Thoracic aorta (tissue), 2 donors: Measurements from ENCODE around the gene CREB5. TPM values are rescaled to one million over a fixed set of nuclear protein-coding genes. Genes with fewer than 3 reads are reported as not detected.
A peak's percentile ranks its signal among the peaks of the same experiment; 100 is the strongest.

Source experiments
- ATAC-seq: fragments of 150-250 bp; one replicate; pipeline ENCODE4 v1.8.0; 2017; ENCODE audit warnings: low read depth; ENCODE audit not compliant: insufficient number of reproducible peaks, low FRiP score
- DNase-seq: peaks from one replicate; pipeline ENCODE4 v3.0.0-alpha.2; 2020; ENCODE audit warnings: low spot score
- H3K27ac ChIP-seq, 2 donors: fragments of 200-600 bp; sonication (generic); 1 replicate in 1 of 2; 2 replicates in 1 of 2; pipeline ENCODE4 v1.5.1; 2016; ENCODE audit warnings: mild to moderate bottlenecking in 2 of 2, moderate library complexity in 2 of 2
- H3K27me3 ChIP-seq: fragments of 200-600 bp; sonication (generic); replicated peaks from 2 replicates; pipeline ENCODE4 v1.6.0; 2016; ENCODE audit warnings: mild to moderate bottlenecking; ENCODE audit not compliant: insufficient read depth
- H3K36me3 ChIP-seq: fragments of 200-600 bp; sonication (generic); one replicate; pipeline ENCODE4 v1.5.1; 2016
- H3K4me1 ChIP-seq, 2 donors: fragments of 200-600 bp; sonication (generic); 1 replicate in 1 of 2; 2 replicates in 1 of 2; pipeline versions ENCODE4 v1.5.1 to v1.6.0; 2016; ENCODE audit warnings: low read depth in 2 of 2, mild to moderate bottlenecking in 1 of 2; ENCODE audit not compliant: control insufficient read depth in 1 of 2
- H3K4me3 ChIP-seq: fragments of 200-600 bp; sonication (generic); 2 replicates; pipeline ENCODE4 v1.5.1; 2016; ENCODE audit warnings: mild to moderate bottlenecking
- H3K9me3 ChIP-seq: fragments of 200-600 bp; sonication (generic); 2 replicates; pipeline ENCODE4 v1.5.1; 2016
- total RNA-seq, 2 donors: library from RNA; depleted of rRNA; stranded (reverse); fragments of >200 nt; gene quantifications; one replicate each; pipeline versions ENCODE4 v1.1.0 to v1.2.3, GENCODE V29; 2016
- TF ChIP-seq, protein P1 (sequence below): fragments of 200-600 bp; sonication (generic); IDR thresholded peaks from one replicate; pipeline ENCODE4 v1.5.1; 2019; ENCODE audit warnings: antibody characterized with exemption

Gene CREB5
- total RNA-seq, 2 donors from 2014 or later: 44.4 to 49.1 TPM

DNA sequence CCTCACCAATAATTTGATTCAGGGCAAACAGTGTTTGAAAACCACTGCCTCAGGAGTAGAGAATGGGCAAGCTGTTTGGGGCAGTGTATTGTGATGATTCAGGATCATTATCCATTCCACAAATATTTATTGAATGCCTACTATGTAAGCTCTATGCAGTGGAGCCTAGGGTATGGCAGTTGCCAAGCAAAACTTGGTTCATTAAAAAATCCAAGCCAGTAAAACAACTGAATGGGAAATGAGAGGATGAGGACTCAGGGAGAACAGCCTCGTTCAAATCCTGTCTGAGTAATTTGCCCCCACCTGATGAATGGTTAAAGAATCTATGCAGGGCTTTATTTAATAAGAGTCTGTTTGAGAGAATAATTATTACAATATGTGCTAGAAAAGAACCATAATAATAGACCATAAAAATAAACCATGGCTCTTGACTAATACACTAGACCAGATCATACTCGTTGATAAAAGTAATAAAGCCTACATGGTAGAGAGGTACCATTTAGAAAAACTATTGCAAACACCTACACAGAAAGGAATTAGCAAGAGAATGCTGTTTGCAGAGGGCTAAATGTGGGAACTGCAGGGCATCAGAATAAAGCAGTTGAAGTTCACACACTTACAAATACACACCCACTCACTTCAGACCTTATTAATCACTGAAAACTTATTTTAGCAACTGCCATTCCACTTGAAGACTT lies 71.7 kb downstream of the CREB5 start:
- TF ChIP-seq, protein P1, sequence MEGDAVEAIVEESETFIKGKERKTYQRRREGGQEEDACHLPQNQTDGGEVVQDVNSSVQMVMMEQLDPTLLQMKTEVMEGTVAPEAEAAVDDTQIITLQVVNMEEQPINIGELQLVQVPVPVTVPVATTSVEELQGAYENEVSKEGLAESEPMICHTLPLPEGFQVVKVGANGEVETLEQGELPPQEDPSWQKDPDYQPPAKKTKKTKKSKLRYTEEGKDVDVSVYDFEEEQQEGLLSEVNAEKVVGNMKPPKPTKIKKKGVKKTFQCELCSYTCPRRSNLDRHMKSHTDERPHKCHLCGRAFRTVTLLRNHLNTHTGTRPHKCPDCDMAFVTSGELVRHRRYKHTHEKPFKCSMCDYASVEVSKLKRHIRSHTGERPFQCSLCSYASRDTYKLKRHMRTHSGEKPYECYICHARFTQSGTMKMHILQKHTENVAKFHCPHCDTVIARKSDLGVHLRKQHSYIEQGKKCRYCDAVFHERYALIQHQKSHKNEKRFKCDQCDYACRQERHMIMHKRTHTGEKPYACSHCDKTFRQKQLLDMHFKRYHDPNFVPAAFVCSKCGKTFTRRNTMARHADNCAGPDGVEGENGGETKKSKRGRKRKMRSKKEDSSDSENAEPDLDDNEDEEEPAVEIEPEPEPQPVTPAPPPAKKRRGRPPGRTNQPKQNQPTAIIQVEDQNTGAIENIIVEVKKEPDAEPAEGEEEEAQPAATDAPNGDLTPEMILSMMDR: no peak
- Histone ChIP-seq H3K27ac (no peak overlapping the region), H3K9me3 (no peaks in the 10 kb centered on the region), H3K4me1 (peaks cover 0 to 26% of the 10 kb centered on the region in 2 donors), H3K36me3 (no peaks in the 10 kb centered on the region), H3K27me3 (no peaks in the 10 kb centered on the region), H3K4me3 (no peak overlapping the region)
- ATAC-seq: no peak
- no peak for DNase-seq

DNA sequence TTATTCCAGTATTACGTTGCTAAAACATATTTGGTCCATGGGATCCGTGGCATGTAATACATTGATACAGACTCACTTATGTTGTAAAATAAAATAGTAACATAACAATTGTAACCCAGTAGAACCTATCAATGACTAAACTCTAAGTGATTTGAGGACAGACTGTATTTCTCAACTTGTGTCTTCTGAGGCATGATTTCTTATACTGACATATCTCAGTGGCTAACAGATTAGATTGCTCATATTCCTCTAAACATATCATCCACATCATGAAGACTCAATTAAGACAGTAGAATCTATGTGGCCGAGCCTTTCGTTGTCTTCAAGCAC lies 72.3 kb downstream of the CREB5 start:
- H3K9me3 ChIP-seq: no peaks in the 10 kb centered on the region
- no peaks in the 10 kb centered on the region for H3K27me3 ChIP-seq
- ATAC-seq (no peak), DNase-seq (no peak)
- H3K4me1 ChIP-seq: peaks cover 0 to 21% of the 10 kb centered on the region in 2 donors
- H3K27ac ChIP-seq: no peak overlapping the region
- TF ChIP-seq, protein P1: no peak
- H3K4me3 ChIP-seq: no peak overlapping the region
- H3K36me3 ChIP-seq: no peaks in the 10 kb centered on the region

DNA sequence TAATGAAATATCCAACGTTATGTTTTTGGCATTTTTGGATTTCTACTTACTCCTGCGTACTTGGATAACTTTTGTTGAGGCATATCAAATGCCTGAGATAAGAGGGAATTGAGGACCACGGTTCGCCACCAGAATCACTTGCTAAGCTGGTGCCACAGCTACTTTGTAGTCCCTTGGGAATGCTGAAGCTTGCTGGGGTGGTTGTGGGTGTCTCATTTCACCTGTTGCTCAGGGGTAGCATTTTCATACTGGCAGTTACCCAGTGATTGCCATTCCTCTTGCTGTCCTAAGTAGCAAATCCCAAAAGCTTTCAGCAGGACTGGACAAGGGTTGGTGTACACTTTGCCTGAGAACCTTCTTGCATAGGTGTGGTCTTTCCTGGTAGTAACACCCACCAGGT lies 75.2 kb downstream of the CREB5 start:
- no peak for ATAC-seq
- Histone ChIP-seq H3K4me3 (no peak overlapping the region), H3K4me1 (peaks cover 0 to 12% of the 10 kb centered on the region in 2 donors), H3K27me3 (no peaks in the 10 kb centered on the region), H3K9me3 (no peaks in the 10 kb centered on the region), H3K36me3 (no peaks in the 10 kb centered on the region), H3K27ac (no peak overlapping the region)
- DNase-seq: no peak
- TF ChIP-seq, protein P1: no peak

DNA sequence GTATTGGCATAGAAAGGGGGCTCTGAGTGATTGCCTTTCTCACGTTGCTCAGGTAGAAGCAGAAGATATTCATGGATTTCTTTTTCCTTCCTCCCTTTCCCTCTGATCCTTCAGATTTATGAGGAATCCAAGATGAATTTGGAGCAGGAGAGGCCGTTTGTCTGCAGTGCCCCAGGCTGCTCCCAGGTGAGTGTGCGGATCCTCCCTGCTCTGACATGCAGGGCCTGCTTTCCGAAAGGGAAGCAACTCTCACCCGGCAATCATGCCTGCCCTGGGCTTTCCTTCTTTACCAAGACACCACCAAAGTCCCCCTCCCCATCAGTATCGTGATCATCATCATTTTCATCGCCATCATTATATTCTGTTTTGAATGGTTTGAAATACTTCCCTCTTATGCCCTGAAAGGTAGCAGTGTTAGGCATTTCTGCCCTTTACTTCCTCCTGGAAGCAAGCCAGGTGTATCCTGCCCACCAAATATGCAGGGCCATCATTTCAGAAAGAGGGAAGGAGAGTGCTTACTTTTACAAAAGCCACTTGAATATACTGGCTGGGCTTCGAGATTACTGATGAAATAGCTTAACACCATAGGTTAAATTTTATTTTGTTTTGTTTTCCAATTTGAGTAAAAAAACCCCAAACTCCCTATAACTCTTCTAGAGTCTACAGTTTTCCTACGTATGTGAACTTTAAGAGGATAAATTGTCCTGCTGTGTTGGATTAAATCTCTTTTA lies 75.9 kb downstream of the CREB5 start:
- TF ChIP-seq, protein P1: no peak
- no peak for ATAC-seq
- Histone ChIP-seq H3K36me3 (no peaks in the 10 kb centered on the region), H3K9me3 (no peaks in the 10 kb centered on the region), H3K27me3 (no peaks in the 10 kb centered on the region), H3K4me3 (no peak overlapping the region), H3K4me1 (peaks cover 0 to 12% of the 10 kb centered on the region in 2 donors), H3K27ac (no peak overlapping the region)
- DNase-seq: no peak

DNA sequence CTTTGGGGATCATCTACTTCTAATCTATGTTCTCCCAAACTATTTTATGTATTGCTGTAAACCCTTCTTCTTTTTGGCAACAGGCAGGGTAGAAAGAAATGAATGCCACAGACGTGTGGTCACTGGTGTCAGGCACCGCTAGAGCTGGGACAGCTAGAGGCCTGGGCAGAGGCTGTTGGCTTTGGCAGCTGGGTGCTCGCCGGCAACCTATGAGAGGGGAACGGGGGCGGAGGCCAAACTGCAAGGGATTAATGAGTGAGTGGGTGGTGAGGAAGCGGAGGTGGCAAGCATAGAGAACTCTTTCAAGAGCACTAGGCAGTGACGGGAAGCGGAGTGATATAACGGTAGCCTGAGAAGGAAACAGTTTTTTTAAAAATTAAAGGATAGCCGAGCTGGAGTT lies 78.5 kb downstream of the CREB5 start:
- ATAC-seq (peak; percentile 51), DNase-seq (peak; percentile 41)
- H3K9me3 ChIP-seq: no peaks in the 10 kb centered on the region
- peak overlapping the region; percentile 24 to 28 for H3K27ac ChIP-seq
- TF ChIP-seq, protein P1: no peak
- H3K4me1 ChIP-seq: no peaks in the 10 kb centered on the region
- H3K4me3 ChIP-seq: peak overlapping the region; percentile 15
- no peaks in the 10 kb centered on the region for H3K36me3 ChIP-seq
- H3K27me3 ChIP-seq: no peaks in the 10 kb centered on the region
